GM18951 (cell line): ENCODE data around the gene ZNF800.

Experiments
- POLR2A ChIP-seq: IDR thresholded peaks from 4 replicates; pipeline ENCODE4 v1.6.1; 2011; ENCODE audit warnings: mild to moderate bottlenecking; ENCODE audit not compliant: insufficient read length, insufficient read depth; ENCODE audit errors: extremely low read depth
- in situ Hi-C: fragments of 300-500 bp; cut with MboI; formaldehyde crosslinking; loops from one replicate; pipeline ENCODE4 v1.12.0; 2022; ENCODE audit warnings: low sequenced_read_pairs, mixed read lengths, inconsistent platforms; ENCODE audit not compliant: unreplicated experiment

Gene ZNF800

GRCh38 chr7:127348247-127348631, 44.3 kb downstream of the ZNF800 start:
- no peak for TF ChIP-seq POLR2A
- in situ Hi-C loops, result no loop called here

DNA sequence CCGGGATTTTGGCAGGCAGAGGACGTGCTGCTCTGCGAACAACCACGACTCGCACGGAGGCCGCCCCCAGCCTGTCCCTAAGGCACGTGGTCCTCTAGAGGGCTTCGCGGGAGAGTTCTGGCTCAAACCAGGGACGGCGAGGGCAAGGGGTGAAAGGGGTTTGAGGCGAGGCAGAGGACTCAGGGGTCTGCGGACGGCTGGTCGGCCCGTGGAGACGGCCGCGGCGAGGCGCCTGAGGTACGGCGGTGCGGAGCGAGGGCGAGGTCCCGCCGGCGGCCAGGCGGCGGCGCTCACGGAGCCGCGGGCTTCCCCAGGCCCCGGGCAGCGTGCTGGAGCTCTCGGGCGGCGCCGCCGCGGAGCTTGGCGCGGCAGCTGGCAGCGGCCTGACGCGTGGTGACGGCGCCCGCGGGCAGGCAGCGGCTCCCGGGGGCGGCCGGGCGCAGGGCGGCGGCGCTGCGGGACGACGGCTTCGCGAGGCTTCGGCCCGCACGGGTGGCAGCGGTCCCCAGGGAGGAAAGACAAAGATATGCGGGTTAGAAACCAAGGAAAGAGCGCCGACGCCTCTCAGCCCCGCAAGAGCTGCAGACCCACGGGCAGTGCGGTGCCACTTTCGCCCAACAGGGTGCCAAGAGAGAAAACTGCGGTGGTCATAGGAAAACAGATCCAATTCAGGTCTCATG, 44.8 kb downstream of the ZNF800 start:
- TF ChIP-seq POLR2A, result no peak
- in situ Hi-C loops, result no loop called here

DNA sequence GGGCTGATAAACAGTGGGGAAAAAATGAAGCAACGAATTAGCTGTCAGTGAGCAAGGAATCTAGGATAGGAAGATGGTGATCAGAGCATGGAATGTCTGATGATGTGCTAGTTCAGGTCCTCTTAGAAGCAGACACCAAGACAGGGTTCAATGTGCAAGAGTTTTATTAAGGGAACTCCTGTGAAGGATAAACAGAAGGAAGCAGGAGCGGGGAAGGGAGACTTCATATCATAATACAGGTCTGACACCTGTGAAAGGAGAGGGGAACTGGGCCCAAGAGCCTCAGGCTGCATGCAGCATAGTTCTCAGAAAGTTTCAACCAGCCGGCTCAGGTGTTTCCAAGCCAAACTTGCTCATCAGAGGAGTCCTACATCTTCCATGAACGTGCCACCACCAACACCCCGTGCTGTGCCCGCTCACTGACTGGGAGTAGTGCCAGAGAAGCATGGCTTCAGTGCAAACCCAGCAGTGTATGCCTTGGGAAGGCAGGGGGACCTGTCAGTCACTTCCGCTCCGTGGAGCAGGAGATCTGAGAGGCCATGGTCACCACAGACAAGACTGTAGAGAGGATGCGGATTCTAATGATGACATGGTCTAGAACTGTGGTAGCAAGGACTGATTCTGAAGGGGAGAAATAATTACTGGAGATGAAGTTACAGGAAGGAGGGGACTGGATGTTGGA, 45.8 kb downstream of the ZNF800 start:
- TF ChIP-seq POLR2A, result no peak
- in situ Hi-C loops, result no loop called here

DNA sequence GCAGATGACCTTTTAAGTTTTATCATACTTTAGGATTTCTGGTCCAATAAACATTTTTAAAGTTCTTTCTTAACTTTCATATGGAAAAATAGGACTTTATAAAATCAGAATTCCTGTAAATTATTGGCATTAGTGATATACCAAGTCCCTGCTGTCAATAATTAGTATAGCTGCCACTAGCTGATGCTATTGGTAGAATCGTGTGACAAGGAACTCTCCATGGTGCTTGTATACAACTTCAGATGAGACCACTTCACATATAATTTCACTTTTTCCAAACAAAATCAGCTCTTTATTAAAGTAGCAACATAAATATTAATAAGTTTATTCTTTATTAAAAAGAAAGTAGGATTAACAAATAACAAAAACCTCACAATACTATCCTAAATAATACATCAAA, 49.9 kb downstream of the ZNF800 start:
- in situ Hi-C loops, result no loop called here
- TF ChIP-seq POLR2A, result no peak

GRCh38 chr7:127338122-127338521, 54.4 kb downstream of the ZNF800 start:
- in situ Hi-C loops, result no loop called here
- TF ChIP-seq POLR2A, result no peak

DNA sequence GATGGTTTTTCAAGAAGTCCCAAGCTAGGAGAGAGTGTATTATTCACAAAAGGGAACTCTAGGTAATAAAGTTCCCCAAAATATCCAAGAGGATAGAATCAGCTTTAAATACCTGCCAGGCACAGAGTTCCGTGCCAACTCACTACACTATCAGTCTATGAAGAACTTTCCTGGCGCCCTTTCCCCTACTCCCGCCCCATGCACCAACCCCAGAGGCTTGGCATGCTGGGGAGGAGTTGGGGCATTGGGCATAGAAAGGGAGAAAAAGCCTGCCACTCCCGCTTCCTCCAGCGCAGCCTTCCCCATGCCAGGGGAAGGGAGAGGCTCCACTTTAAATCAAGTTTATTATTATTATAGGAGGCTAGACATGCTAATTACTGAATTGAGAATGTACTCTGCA, 54.9 kb downstream of the ZNF800 start:
- in situ Hi-C loops, result no loop called here
- no peak for TF ChIP-seq POLR2A

GRCh38 chr7:127336458-127336857, 56.0 kb downstream of the ZNF800 start:
- no peak for TF ChIP-seq POLR2A
- in situ Hi-C loops, result no loop called here

DNA sequence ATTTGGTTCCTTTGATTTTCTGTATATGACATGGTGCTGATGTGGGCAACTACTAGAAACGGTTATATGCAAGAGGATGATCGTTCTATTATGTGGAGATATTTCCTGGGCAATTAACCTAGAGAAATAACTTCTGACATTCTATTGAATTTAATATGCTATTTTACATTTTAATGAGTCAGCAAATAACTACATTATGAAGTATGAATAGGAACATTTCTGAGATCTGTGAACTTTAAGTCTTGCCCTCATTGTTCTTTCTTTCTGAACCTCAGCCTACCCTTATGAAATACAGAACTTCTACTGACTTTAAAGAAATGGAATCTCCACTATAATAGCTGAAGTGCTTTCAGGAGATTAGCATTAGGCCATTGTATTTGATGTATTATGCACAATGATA, 59.6 kb downstream of the ZNF800 start:
- in situ Hi-C loops, result no loop called here
- no peak for TF ChIP-seq POLR2A

GRCh38 chr7:127330070-127330469, 62.4 kb downstream of the ZNF800 start:
- no peak for TF ChIP-seq POLR2A
- in situ Hi-C loops, result no loop called here

DNA sequence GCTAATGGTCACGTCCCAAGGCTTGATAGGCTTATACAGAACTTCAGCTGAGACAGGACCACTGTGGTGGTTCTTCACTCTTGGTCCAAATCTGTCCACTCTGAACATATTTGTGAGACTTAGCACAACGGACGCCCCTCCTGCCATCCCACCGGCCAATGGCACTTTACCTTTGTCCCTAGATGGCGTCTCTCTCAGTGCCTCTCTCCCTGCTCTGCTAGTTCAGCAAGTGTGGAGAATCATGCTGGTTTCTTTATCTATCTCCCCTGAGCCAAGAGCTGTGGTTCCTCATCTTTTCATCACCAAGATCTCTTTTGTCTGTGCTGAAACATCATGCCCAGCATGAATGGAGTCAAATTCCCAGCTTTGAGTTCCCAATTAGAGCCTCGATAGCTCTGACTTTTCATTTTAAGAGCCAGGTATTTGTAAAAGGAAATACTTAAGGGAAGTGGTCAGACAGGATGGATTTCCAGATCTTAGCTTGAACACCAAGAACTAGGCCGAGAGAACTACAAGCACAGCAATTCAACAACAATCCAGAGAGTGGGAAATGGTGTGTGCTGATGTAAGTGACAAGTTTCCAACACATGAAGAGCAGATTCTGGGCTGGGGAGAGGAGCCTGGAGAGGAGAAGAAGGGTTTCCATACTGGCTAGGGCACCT, 69.5 kb downstream of the ZNF800 start:
- TF ChIP-seq POLR2A, result no peak
- in situ Hi-C loops, result no loop called here

DNA sequence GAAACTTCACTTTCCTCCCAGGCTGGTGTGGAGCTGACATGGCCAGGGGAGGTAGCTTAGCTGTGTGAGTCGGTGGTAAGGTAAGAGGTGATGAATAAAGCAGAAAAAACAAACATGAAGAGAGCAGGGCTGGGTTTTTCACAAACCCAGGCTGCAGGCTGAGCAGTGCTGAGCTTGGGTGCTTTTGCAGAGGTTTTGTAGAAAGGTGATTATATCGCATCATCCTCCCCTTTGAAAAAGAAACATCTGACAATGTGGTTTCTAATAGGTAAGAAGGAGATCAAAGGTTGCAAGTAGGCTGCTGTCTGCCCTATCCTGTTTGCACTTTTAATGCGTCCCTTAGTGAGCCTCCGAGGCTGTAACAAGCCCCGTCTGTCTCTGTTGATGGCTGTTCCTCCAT, 70.2 kb downstream of the ZNF800 start:
- in situ Hi-C loops, result no loop called here
- TF ChIP-seq POLR2A, result no peak

DNA sequence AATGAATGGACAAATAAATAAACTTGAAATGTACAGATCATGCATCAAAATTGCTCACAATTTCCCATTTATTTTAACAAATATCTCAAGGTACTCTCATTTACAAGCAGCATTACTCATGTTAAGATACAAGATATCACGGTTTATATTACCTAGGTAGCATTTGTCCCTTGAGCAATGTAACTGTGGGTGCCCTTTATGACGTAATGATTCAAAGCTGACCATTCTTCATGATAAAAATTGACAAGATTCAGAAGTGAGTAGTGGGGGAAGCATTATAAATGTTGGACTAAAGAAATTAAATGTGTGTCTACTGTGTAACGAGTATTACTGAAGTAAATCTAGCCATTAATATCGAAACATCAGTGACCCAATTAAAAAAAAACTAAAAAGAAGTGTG, 71.5 kb downstream of the ZNF800 start:
- TF ChIP-seq POLR2A, result no peak
- in situ Hi-C loops, result no loop called here
